ENCODE results near the gene FBXL2. TPM values are rescaled to one million over a fixed set of nuclear protein-coding genes. Genes with fewer than 3 reads are reported as not detected.
"Not testable (repeated sequence)": the region's sequence is repeated elsewhere in the genome, so short reads cannot be mapped to it uniquely, and the experiment has no call there.

FBXL2 gene
- total RNA-seq, 1 experiment from 2014 or later, result 7.3 TPM

DNA sequence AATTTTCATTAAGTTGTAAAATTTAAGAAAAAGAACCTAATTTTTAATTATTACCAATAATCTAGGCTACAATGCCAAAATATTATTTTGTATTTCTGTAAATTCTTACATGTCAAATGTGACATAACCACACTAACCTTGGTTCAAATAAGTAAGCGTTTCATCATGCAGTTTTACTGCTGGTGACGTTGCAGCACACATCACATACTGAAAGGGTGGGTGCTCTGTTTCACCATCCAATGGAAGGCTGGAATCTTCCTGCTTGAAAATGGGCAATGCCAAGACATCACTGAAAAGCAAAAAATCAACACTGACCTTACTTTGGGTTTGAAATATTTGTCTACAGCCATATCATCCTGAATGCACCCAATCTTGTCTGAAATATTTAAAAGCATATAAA is 148.2 kb downstream of the FBXL2 start:
- DNase-seq (ENCODE audit: extremely low read depth, low read depth), result no peak

DNA sequence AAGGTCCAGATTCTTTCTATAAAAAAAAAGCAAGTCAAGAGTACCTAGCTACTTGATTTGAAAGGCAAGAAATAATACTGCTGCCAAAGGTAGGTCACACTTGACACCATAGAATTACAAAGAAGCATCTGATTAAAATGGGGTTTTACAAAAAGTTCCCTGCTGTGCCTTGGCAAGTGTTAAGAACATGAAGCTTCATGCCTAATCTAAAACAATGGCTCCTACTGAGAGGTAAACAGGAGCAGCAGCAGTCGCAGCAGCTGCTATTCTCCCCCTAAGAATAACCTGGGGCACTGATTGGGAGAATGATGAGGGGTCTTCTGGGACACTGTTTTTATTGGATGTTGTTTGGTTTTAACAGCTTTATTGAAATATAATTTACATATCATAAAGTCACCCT is 148.8 kb downstream of the FBXL2 start:
- no peak for DNase-seq (ENCODE audit: extremely low read depth, low read depth)

DNA sequence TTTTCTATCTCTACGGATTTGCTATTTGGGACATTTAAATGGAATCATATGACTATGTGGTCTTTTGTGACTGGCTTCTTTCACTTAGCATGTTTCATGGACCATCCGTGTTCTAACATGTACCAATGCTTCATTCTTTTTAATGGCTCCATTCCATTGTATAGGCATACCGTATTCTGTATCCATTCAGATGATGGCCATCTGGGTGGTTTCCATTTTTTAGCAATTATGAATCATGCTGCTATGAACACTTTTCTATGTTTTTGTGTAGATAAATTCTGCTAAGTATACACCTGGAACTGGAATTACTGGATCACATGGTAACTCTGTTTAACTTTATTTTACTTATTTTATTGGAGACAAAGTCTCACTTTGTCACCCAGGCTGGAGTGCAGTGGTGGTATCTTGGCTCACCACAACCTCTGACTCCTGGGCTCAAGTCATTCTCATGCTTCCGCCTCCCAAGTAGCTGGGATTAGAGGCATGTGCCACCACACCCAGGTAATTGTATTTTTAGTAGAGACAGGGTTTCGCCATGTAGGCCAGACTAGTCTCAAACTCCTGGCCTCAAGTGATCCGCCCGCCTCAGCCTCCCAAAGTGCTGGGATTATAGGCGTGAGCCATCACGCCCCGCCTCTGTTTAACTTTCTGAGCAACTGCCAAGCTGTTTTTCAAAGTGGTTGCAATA is 149.5 kb downstream of the FBXL2 start:
- no peak for DNase-seq (ENCODE audit: extremely low read depth, low read depth)

DNA sequence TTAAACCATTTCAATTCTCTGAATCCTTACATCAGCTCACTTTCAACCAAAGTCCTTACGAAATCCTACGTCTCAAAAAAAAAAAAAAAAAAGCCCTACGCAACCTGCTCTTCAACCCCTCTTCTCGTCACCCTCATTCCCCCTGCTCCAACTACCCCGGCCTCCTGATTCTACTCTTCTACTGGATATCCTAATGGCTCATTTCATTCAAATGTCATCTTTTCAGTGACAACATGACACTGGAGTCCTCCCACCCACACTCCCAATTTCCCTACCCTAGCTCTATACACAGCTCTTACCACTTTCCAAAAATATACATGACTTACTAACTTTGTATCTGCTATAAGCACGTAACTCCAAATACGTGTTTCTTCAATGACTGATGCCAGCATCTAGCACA is 151.5 kb downstream of the FBXL2 start:
- no peak for DNase-seq (ENCODE audit: extremely low read depth, low read depth)

DNA sequence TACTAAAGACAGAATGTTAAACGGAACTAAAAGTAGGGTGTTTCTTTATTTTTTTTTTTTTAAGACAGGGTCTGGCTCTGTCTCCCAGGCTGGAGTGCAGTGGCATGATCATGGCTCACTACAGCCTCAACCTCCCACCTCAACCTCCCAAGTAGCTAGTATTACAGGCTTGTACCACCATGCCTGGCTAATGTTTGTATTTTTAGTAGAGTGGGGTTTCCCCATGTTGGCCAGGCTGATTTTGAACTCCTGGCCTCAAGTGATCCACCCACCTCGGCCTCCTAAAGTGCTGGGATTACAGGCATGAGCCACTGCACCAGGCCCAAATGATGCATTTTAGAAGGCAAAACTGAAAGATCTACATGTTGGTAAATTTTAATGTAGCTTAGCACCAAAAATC is 152.1 kb downstream of the FBXL2 start:
- not testable (repeated sequence) for DNase-seq (ENCODE audit: extremely low read depth, low read depth)

DNA sequence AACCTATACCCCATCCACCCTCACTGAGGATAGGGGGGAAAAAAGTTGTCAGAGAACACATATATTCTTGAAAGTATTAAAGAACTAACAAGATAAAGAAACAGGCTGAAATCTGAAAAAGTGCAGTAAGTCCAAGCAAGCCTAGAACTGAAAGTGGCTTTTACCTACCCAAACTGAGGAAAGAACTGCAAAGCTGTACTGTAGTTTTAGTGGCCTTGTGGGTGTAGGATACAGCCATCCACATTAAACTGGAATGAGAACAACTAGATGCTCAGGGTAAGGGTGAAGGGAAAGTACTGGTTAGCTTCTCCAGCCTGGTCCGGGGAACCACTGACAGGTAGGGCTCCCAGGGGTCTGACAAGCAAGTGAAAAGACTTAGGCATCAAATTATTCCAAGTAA is 152.8 kb downstream of the FBXL2 start:
- no peak for DNase-seq (ENCODE audit: extremely low read depth, low read depth)

DNA sequence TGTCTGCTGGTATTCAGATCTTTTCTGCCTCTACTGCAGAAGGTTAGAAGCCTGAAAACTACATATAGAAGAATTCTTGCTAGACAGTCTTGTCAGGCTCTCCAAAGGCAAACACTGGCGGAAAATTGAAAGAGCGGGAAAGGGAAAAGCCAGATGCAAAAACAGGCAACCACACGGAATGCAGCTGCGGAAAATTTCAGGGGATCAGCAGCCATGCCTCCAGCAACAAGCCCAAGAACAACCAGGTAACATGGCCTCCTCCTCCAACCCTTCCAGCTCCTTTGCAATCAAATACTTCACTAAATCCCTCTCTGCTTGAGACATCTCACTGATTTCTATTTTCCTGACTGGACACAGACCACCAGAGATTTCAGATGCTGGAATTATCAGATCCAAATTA is 153.3 kb downstream of the FBXL2 start:
- no peak for DNase-seq (ENCODE audit: extremely low read depth, low read depth)

DNA sequence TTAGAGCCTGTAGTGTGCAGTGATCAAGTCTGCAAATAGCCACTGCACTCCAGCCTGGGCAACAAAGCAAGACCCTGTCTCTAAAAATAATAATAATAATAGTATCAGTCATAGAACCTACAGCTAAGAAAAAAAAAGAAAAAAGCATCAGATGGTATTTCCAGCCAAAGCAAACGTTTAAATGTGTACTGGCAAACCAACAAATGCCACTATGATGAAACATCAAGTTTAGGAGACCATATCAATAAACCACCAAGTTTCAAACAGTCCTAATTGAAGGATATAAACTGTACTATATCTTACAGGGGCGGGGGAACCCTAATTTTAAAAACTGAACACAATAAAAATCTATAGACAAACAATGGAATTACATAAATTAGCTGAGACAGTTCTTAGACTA is 156.6 kb downstream of the FBXL2 start:
- DNase-seq (ENCODE audit: extremely low read depth, low read depth), result no peak

Small RNA genes within 50 kb of the gene (small RNA-seq; reads per million reads assigned to genes)
- 0 reads per million in 2 experiments for gene RNU7-110P

Other genes starting within 250 kb of the FBXL2 start
- gene GLB1, start 180.3 kb upstream of the FBXL2 start, total RNA-seq (2014; rRNA removed; shearing (Covaris generic)), result 53.0 and 57.0 TPM in 2 replicates
- gene TMPPE, start 180.3 kb upstream of the FBXL2 start, total RNA-seq (2014; rRNA removed; shearing (Covaris generic)), result 2.5 and 2.7 TPM in 2 replicates
- gene CRTAP, start 163.4 kb upstream of the FBXL2 start, total RNA-seq (2014; rRNA removed; shearing (Covaris generic)), result 401 and 420 TPM in 2 replicates
- 1.7 and 2.0 TPM in 2 replicates for gene SUSD5, start 58.6 kb upstream of the FBXL2 start, total RNA-seq (2014; rRNA removed; shearing (Covaris generic))
- 25.5 and 36.5 TPM in 2 replicates for gene UBP1, start 163.0 kb downstream of the FBXL2 start, total RNA-seq (2014; rRNA removed; shearing (Covaris generic))